Activated CD8-positive, alpha-beta T cell treated with anti-CD3 and anti-CD28 coated beads for 36 hours (primary cell): ENCODE results near the gene HNRNPM. TPM values are rescaled to one million over a fixed set of nuclear protein-coding genes. Genes with fewer than 3 reads are reported as not detected.

ENCODE experiments used
- ATAC-seq: fragments of 200-7000 bp; cut with Tn5 transposase; one replicate; pipeline ENCODE4 v1.10.0; 2021; ENCODE audit warnings: mild to moderate bottlenecking, moderate library complexity
- CTCF ChIA-PET: fragments of 350-600 bp; sonication (Branson Sonifier 250); formaldehyde crosslinking; loops from one replicate; lab custom pipeline; 2021; ENCODE audit warnings: antibody characterized with exemption; lab: Charles Lee
- POLR2A ChIA-PET: fragments of 350-600 bp; sonication (Branson Sonifier 250); formaldehyde crosslinking; loops from one replicate; lab custom pipeline; 2021; ENCODE audit warnings: antibody characterized with exemption; lab: Charles Lee
- DNase-seq: peaks from one replicate; pipeline ENCODE4 v3.0.0-alpha.2; 2020
- H3K27ac Mint-ChIP-seq: one replicate; pipeline ENCODE4 v1.8.0; 2021; ENCODE audit warnings: mild to moderate bottlenecking, mixed read lengths
- H3K27me3 Mint-ChIP-seq: one replicate; pipeline ENCODE4 v1.8.0; 2021; ENCODE audit warnings: mixed read lengths
- H3K36me3 Mint-ChIP-seq: one replicate; pipeline ENCODE4 v1.8.0; 2021; ENCODE audit warnings: low read depth, mixed read lengths
- H3K4me1 Mint-ChIP-seq: one replicate; pipeline ENCODE4 v1.8.0; 2021; ENCODE audit warnings: low read depth, mixed read lengths
- H3K4me3 Mint-ChIP-seq: one replicate; pipeline ENCODE4 v1.8.0; 2021; ENCODE audit warnings: mild to moderate bottlenecking, moderate library complexity, mixed read lengths
- H3K9me3 Mint-ChIP-seq: one replicate; pipeline ENCODE4 v1.8.0; 2021; ENCODE audit warnings: mixed read lengths
- CTCF ChIP-seq: fragments of 200-600 bp; IDR thresholded peaks from one replicate; pipeline ENCODE4 v1.8.0; 2022; ENCODE audit warnings: antibody characterized with exemption, mild to moderate bottlenecking
- intact Hi-C: fragments of 100-400 bp; cut with micrococcal nuclease; formaldehyde crosslinking; loops from one replicate; pipeline ENCODE4 v1.10.0; 2022
- total RNA-seq, 2 experiments: library from RNA; stranded (reverse); gene quantifications; one replicate each; pipeline ENCODE4 v1.2.3, GENCODE V29; 2021

The HNRNPM gene
- total RNA-seq, 2 experiments from 2014 or later = 242 to 254 TPM

GRCh38 chr19:8452446-8453123, 7.8 kb downstream of the HNRNPM start:
- Mint-ChIP-seq H3K4me3 (no peak overlapping the region), H3K27me3 (no peaks in the 10 kb centered on the region), H3K36me3 (peaks cover 56% of the 10 kb centered on the region), H3K4me1 (peaks cover 79% of the 10 kb centered on the region), H3K27ac (peak overlapping the region; percentile 31), H3K9me3 (no peaks in the 10 kb centered on the region)
- ChIA-PET CTCF (interaction anchor here (1.0 to 1.9 kb wide), 2 partner anchors 35 to 53 kb away, joined by 3 to 8 read pairs; no protein-coding TSS in a partner anchor), POLR2A (interaction anchor here (0.6 to 2.5 kb wide), 5 partner anchors 8 to 247 kb away, joined by 3 to 13 read pairs (median 4); partner anchors contain the start of gene HNRNPM)
- DNase-seq (no peak), ATAC-seq (no peak)
- TF ChIP-seq CTCF = no peak
- intact Hi-C loops = no loop called here

GRCh38 chr19:8453616-8454015, 8.8 kb downstream of the HNRNPM start:
- Mint-ChIP-seq H3K36me3 (peaks cover 57% of the 10 kb centered on the region), H3K4me1 (peaks cover 84% of the 10 kb centered on the region), H3K27me3 (no peaks in the 10 kb centered on the region), H3K4me3 (no peak overlapping the region), H3K27ac (peak overlapping the region; percentile 63), H3K9me3 (no peaks in the 10 kb centered on the region)
- ChIA-PET CTCF (no interaction called here), POLR2A (interaction anchor here (0.6 to 2.5 kb wide), 4 partner anchors 9 to 509 kb away, joined by 3 to 13 read pairs (median 6); partner anchors contain the start of gene HNRNPM)
- DNase-seq (no peak), ATAC-seq (no peak)
- no peak for TF ChIP-seq CTCF
- intact Hi-C loops = no loop called here

- peaks cover 81% of the 10 kb centered on the region for H3K4me1 Mint-ChIP-seq
- H3K27me3 Mint-ChIP-seq = no peaks in the 10 kb centered on the region
- H3K36me3 Mint-ChIP-seq = peaks cover 53% of the 10 kb centered on the region
- intact Hi-C loops = no loop called here
- peak overlapping the region; percentile 18 for H3K27ac Mint-ChIP-seq
- H3K9me3 Mint-ChIP-seq = no peaks in the 10 kb centered on the region
- CTCF ChIA-PET = no interaction called here
- POLR2A ChIA-PET = interaction anchor here (2.4 kb wide), 1 partner anchor 10 kb away, joined by 9 read pairs; the partner anchor contains the start of gene HNRNPM
- TF ChIP-seq CTCF = no peak
- ATAC-seq (no peak), DNase-seq (no peak)
- no peak overlapping the region for H3K4me3 Mint-ChIP-seq
Measured at GRCh38 chr19:8454218-8454617, 9.4 kb downstream of the HNRNPM start.

- ATAC-seq = no peak
- peaks cover 55% of the 10 kb centered on the region for H3K36me3 Mint-ChIP-seq
Measured at GRCh38 chr19:8455018-8455417, 10.2 kb downstream of the HNRNPM start.

More at GRCh38 chr19:8455018-8455417, 10.2 kb downstream of the HNRNPM start:
- CTCF ChIA-PET = no interaction called here
- no peak for DNase-seq
- H3K4me1 Mint-ChIP-seq = peaks cover 84% of the 10 kb centered on the region
- intact Hi-C loops = no loop called here
- no peak overlapping the region for H3K4me3 Mint-ChIP-seq
- TF ChIP-seq CTCF = no peak
- no peaks in the 10 kb centered on the region for H3K27me3 Mint-ChIP-seq
- H3K9me3 Mint-ChIP-seq = no peaks in the 10 kb centered on the region
- POLR2A ChIA-PET = interaction anchor here (0.7 to 3.5 kb wide), 2 partner anchors 9 to 17 kb away, joined by 3 to 12 read pairs; no protein-coding TSS in a partner anchor
- H3K27ac Mint-ChIP-seq = peak overlapping the region; percentile 62
